Right lobe of liver (tissue), 6 donors: ENCODE measurements around the gene KRT81. TPM values are rescaled to one million over a fixed set of nuclear protein-coding genes. Genes with fewer than 3 reads are reported as not detected.
A peak's percentile ranks its signal among the peaks of the same experiment; 100 is the strongest.
"Not testable (repeated sequence)": the region's sequence is repeated elsewhere in the genome, so short reads cannot be mapped to it uniquely, and the experiment has no call there.

ENCODE experiments used
- ATAC-seq, 4 donors: fragments of 200-7000 bp; cut with Tn5 transposase; one replicate each; pipeline ENCODE4 v1.9.1; 2020; ENCODE audit warnings: mild to moderate bottlenecking in 4 of 4, moderate library complexity in 4 of 4
- DNase-seq, 3 donors: peaks; one replicate each; pipeline ENCODE4 v3.0.0-alpha.2; 2020
- H3K27ac ChIP-seq, 3 donors: fragments of 200-600 bp; one replicate each; pipeline ENCODE4 v1.8.0; 2022
- H3K27me3 ChIP-seq, 2 donors: fragments of 200-600 bp; one replicate each; pipeline ENCODE4 v1.8.0; 2022
- H3K36me3 ChIP-seq, 4 donors: fragments of 200-600 bp; sonication (generic) in 1 of 4; one replicate each; pipeline versions ENCODE4 v1.5.1 to v1.8.0; 2017 to 2022; ENCODE audit warnings: control low read depth in 1 of 4
- H3K4me1 ChIP-seq, 4 donors: fragments of 200-600 bp; sonication (generic) in 1 of 4; one replicate each; pipeline versions ENCODE4 v1.5.1 to v1.8.0; 2017 to 2022; ENCODE audit warnings: control low read depth in 1 of 4
- H3K4me3 ChIP-seq, 3 donors: fragments of 200-600 bp; one replicate each; pipeline ENCODE4 v1.8.0; 2022
- H3K9me3 ChIP-seq, 4 donors: fragments of 200-600 bp; sonication (generic) in 1 of 4; one replicate each; pipeline versions ENCODE4 v1.5.1 to v1.8.0; 2017 to 2022; ENCODE audit warnings: control low read depth in 1 of 4
- POLR2A ChIP-seq: fragments of 450-650 bp; IDR thresholded peaks from one replicate; pipeline ENCODE4 v1.6.1; 2017; ENCODE audit warnings: antibody characterized with exemption, mild to moderate bottlenecking
- WGBS: methylation state at CpG from one replicate; pipeline ENCODE4 v1.1.6; 2018; ENCODE audit warnings: low coverage, low lambda C conversion rate; ENCODE audit not compliant: insufficient coverage; ENCODE audit errors: missing lambda C conversion rate; 5-methylcytosine and 5-hydroxymethylcytosine counted together
- intact Hi-C, 2 donors: fragments of 100-400 bp; cut with DNase I; formaldehyde crosslinking; loops; one replicate each; pipeline versions ENCODE4 v1.11.2 to v1.14.1; 2022
- total RNA-seq, 6 experiments: library from RNA; depleted of rRNA in 2 of 6; stranded (reverse); fragments of >200 nt in 2 of 6; fragmentation: NEBNext Ultra II Directional in 3 of 6; extraction: Animal tissue kit (Norgen Biotek cat#: 25700) in 3 of 6; gene quantifications; one replicate each; pipeline versions ENCODE4 v1.1.0 to v1.2.4, GENCODE V29; 2016 to 2023
- TF ChIP-seq, protein P1 (sequence below), 4 donors: fragments of 200-600 bp in 3 of 4; fragments of 450-650 bp in 1 of 4; IDR thresholded peaks; one replicate each; pipeline versions ENCODE4 v1.5.1 to v1.8.0; 2016 to 2022; ENCODE audit warnings: antibody characterized with exemption in 4 of 4, mild to moderate bottlenecking in 2 of 4
- donor health status: DM: no; HTN: yes; CAD: no.
- donor health status: DM: no; HTN: no; CAD: no.
- donor health status: DM: no; HTN: no; CAD: no.
- donor health status: DM: no; HTN: yes; CAD: no.
- donor health status: DM: no; HTN: yes; CAD: no.

Gene KRT81
- total RNA-seq, 6 experiments from 2014 or later: 0.13 TPM; not detected in 5

DNA sequence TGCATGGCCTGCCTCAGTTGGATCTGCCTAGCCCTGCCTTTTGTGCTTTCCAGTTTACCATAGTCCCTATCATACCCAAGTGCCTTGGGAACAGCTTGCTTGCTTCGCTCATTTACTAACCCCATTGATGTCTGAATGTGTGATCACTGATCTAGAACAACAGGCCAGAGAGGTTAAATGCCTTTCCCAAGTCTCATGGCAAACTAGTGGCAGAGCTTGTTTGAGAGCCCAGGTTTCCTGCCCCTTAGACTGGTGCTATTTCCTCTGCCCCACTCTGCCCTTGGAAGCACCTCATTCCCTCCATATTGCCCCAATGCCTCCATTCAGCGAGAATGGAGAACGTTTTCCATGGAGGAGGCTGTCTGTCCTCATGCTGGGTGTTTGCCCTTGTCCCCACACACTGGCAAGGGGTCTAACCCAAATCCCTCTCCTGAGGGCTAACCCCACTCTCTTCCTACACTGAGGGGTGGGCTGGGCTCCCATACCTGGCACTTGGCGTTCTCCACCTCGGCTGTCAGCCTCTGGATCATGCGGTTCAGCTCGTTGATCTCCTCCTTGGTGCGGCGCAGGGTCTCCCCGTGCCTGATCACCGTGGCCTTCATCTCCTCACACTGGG is 38.5 kb downstream of the KRT81 start:
- no peak for ATAC-seq
- no peak overlapping the region for H3K27ac ChIP-seq
- intact Hi-C loops: no loop called here

DNA sequence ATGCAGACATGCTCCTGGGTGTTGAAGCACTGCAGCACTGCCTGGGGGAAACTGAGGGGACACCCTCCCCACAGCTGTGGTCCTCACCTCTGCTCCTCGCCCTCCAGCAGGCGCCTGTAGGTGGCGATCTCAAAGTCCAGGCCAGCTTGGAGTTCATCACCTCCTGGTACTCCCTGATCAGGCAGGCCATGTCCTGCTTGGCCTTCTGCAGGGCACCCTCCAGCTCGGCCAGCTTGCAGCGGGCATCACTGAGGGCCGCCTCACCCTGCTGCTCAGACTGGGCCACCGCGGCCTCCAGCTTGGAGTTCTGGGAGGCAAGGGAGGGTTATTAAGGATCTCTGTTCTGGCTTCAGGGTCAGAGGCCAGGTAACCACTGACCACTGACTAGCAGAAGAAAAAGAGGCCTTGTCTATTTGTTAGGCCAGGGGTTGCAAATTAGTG is 39.1 kb downstream of the KRT81 start:
- H3K27me3 ChIP-seq, intact Hi-C loops, H3K4me3 ChIP-seq, H3K9me3 ChIP-seq, H3K4me1 ChIP-seq, H3K36me3 ChIP-seq, H3K27ac ChIP-seq, ATAC-seq, DNase-seq: not testable (repeated sequence)
- TF ChIP-seq, protein P1, sequence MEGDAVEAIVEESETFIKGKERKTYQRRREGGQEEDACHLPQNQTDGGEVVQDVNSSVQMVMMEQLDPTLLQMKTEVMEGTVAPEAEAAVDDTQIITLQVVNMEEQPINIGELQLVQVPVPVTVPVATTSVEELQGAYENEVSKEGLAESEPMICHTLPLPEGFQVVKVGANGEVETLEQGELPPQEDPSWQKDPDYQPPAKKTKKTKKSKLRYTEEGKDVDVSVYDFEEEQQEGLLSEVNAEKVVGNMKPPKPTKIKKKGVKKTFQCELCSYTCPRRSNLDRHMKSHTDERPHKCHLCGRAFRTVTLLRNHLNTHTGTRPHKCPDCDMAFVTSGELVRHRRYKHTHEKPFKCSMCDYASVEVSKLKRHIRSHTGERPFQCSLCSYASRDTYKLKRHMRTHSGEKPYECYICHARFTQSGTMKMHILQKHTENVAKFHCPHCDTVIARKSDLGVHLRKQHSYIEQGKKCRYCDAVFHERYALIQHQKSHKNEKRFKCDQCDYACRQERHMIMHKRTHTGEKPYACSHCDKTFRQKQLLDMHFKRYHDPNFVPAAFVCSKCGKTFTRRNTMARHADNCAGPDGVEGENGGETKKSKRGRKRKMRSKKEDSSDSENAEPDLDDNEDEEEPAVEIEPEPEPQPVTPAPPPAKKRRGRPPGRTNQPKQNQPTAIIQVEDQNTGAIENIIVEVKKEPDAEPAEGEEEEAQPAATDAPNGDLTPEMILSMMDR (IDR thresholded peaks at IDR 0.05): peak in 1 of 4 donors; percentile 26
- WGBS: 72% methylated on average over 5 of the region's 8 CpGs

More for the DNA sequence above, 38.5 kb downstream of the KRT81 start:
- no peak for DNase-seq
- TF ChIP-seq, protein P1 (IDR thresholded peaks at IDR 0.05): no peak
- no peak for TF ChIP-seq POLR2A
- Histone ChIP-seq H3K36me3 (no peaks in the 10 kb centered on the region), H3K4me3 (no peak overlapping the region), H3K4me1 (no peaks in the 10 kb centered on the region), H3K27me3 (no peaks in the 10 kb centered on the region), H3K9me3 (no peaks in the 10 kb centered on the region)
- 88% methylated on average over 6 of the region's 11 CpGs for WGBS

DNA sequence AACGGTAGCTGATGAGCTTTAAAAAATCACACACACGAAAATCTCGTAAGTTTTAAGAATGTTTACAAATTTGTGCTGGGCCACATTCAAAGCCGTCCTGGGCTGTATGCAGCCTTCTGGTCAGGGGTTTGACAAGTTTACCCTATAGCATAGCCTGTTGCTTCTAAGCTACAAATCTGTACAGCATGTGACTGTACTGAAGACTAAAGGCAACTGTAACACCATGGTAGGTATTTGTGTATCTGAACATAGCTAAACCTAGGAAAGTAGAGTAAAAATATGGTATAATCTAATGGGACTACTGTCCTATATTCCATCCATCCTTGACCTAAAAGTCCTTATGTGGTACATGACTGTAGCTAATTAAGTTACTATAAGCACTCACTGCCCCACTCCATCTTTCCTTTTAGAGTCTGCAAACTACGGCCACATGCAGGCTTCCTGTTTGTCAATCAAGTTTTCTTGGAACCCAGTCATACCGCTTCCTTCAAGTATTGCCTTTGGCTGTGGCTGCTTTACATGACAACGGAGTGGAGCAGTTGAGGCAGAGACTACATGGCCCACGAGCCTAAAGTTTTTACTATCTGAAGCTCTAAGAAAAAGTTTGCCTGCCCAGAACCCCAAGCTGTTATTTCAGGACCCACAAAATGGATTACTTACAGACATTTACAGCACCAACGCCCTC is 39.8 kb downstream of the KRT81 start:
- 72% methylated on average over 9 of the region's 9 CpGs for WGBS
- ATAC-seq: no peak

DNA sequence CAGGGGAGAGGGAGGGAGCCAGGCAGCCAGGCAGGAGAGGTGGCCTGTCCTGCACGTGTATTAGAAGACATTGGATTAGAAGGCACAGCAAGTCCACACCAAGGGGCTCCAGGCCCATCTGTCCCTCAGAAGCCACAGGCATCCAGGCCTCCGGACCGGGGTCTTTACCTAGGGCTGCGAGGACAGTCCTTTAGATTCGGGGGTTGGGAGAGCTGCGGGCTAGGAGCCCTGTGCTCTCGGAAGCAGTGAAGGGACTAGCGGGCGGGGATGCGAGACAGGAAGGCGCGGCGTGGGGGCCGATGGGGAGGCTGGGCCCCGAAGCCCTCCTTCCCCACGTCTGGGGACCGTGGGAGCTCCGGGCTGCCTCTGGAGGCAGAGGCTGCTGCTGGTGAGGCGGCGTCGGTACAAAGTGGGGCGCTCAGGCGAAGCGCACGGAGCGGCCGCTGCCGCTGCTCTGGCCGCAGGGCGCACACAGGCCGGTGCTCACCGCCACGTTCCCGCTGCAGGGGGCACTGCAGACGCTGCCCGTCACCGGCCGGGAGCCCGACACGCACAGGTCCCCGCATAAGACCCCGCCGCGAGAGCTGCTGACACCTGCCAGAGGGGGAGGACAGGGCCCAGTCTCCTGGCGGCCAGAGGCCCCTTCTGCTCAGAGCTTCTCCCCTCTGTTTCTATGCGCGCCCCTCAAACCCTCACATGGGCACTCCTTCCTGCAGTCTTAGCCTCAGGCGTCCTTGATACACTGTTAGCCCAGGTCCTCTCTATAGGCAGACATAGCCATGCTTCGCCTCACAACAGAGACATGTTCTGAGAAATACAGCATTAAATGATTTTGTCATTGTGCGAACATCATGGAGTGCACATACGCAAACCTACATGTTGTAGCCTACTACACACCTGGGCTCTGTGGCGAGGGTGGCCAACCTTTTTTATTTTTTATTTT is 41.0 kb downstream of the KRT81 start:
- ATAC-seq: peak in 1 of 4 donors; percentile 20
- no peak for DNase-seq
- no peaks in the 10 kb centered on the region for H3K36me3 ChIP-seq
- H3K9me3 ChIP-seq: no peaks in the 10 kb centered on the region
- no peak for TF ChIP-seq POLR2A
- TF ChIP-seq, protein P1 (IDR thresholded peaks at IDR 0.05): no peak
- H3K4me3 ChIP-seq: peak overlapping the region in 1 of 3 donors; percentile 14
- H3K27me3 ChIP-seq: no peaks in the 10 kb centered on the region
- 57% methylated on average over 4 of the region's 52 CpGs for whole genome bisulfite sequencing
- intact Hi-C loops: no loop called here
- no peaks in the 10 kb centered on the region for H3K4me1 ChIP-seq
- no peak overlapping the region for H3K27ac ChIP-seq

More for the DNA sequence above, 39.8 kb downstream of the KRT81 start:
- Histone ChIP-seq H3K9me3 (no peaks in the 10 kb centered on the region), H3K4me3 (no peak overlapping the region), H3K4me1 (no peaks in the 10 kb centered on the region), H3K27me3 (no peaks in the 10 kb centered on the region), H3K36me3 (no peaks in the 10 kb centered on the region), H3K27ac (no peak overlapping the region)
- intact Hi-C loops: no loop called here
- no peak for DNase-seq
- TF ChIP-seq POLR2A: no peak
- TF ChIP-seq, protein P1 (IDR thresholded peaks at IDR 0.05): no peak
